ENCODE measurements around the gene NAALADL2. TPM values are rescaled to one million over a fixed set of nuclear protein-coding genes. Genes with fewer than 3 reads are reported as not detected.
A peak's percentile ranks its signal among the peaks of the same experiment; 100 is the strongest.

The NAALADL2 gene
- total RNA-seq, 1 experiment from 2014 or later, result 3.1 TPM

DNA sequence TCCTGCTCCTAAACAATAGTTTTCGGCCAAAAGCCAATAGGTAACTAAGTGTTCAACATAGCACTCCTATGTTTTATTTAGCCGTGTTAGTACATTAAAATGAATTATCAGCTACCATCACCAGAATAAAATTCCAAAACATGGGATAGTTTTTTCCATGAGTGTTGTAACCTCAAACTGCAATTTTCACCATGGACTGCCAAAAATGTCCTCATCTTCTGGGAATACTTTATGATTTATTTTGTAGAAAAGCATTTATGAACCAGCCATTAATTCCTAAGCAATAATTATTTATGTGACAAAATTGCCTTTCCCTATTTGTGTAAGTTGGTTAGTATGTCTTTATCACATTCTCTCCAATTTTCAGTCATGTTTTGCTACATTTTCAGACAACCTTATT is 438.1 kb downstream of the NAALADL2 start:
- Histone ChIP-seq H3K36me3 (no peaks in the 10 kb centered on the region), H3K4me3 (no peak overlapping the region), H3K27me3 (no peaks in the 10 kb centered on the region), H3K4me1 (no peaks in the 10 kb centered on the region), H3K27ac (no peak overlapping the region), H3K9me3 (replicated peaks) (no peaks in the 10 kb centered on the region)
- no peak for DNase-seq

DNA sequence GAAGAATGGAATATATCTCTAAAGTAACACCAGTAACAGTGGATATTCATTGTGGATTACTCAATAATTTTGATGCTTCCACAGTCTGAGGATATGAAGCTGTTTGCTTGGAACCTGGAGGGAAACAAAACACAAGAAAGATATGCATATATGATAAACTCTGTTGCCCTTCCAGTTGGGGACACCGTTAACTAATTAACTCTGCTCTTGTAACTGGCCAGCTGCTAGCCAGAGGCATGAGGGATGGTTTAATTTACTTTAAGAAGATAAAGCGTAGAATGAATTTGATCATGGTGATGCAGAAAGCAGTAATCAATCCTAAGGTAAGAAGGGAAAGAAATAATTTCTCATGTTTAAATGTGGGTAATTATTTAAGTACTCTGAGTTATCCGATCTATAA is 442.6 kb downstream of the NAALADL2 start:
- H3K4me1 ChIP-seq, result no peaks in the 10 kb centered on the region
- H3K27ac ChIP-seq, result no peak overlapping the region
- H3K9me3 ChIP-seq (replicated peaks), result no peaks in the 10 kb centered on the region
- no peak overlapping the region for H3K4me3 ChIP-seq
- DNase-seq, result no peak
- H3K36me3 ChIP-seq, result no peaks in the 10 kb centered on the region
- no peaks in the 10 kb centered on the region for H3K27me3 ChIP-seq

DNA sequence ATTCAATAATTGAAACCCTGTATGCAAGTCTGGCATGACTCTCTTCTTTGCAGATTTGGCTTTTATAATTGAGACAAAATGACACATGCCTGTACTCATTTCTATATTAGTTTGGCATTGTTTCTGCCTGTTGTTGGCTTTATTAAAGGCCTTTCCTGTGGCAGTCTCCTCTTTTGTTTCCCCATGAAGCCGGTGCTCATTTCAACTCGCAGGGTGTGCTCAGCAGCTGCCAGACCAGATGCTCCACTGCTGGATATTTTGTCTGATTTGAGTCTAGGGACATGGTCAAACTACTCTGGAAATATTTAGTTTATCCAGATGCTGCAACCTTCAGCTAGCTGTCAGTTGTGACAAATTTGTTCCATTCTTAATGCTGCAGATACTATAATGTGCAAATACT is 445.3 kb downstream of the NAALADL2 start:
- Histone ChIP-seq H3K9me3 (replicated peaks) (no peaks in the 10 kb centered on the region), H3K4me1 (no peaks in the 10 kb centered on the region; the same call in 1 of the 2 replicates), H3K36me3 (no peaks in the 10 kb centered on the region), H3K4me3 (no peak overlapping the region), H3K27me3 (no peaks in the 10 kb centered on the region), H3K27ac (no peak overlapping the region)
- peak; percentile 25 to 47 for DNase-seq

DNA sequence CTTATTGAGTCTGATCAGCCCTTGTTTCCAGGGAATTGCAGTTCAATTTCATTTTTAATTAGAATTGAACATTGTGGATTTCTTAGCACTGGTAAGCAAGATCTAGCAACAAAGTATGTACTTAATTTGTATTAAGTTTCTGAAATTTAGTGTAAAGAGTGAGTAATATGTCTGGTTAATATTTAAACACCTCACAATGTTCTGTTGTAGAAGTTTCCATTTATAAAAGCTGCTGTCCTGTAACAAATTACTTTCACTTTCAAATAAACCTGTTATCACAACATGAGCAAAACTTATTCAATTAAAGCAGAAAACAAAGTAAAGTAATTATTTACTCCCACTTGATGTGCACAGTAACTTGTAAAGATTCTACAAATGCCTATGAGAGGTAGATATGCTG is 448.5 kb downstream of the NAALADL2 start:
- no peaks in the 10 kb centered on the region for H3K36me3 ChIP-seq
- no peaks in the 10 kb centered on the region; the same call in 1 of the 2 replicates for H3K4me1 ChIP-seq
- H3K4me3 ChIP-seq, result no peak overlapping the region
- H3K9me3 ChIP-seq (replicated peaks), result no peaks in the 10 kb centered on the region
- H3K27me3 ChIP-seq, result no peaks in the 10 kb centered on the region
- no peak overlapping the region for H3K27ac ChIP-seq
- DNase-seq, result no peak

DNA sequence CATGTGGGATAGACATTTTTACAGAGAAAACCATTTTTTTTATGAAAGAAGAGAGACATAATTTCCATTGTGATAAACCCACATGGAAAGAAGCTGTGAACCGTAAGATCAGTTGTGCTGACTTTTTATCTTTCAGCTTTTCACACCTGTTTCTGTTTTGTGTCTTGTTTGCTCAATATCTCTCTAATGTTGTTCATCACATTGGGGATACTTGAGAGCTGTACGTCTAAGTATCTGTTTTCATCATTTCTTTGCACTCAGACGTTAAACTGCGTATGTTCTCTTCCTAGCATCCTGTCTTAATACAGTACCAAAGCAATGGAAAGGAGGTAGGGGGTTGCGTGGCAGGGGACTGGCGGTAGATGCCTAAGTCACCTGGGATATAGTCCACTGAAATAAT is 449.0 kb downstream of the NAALADL2 start:
- Histone ChIP-seq H3K36me3 (no peaks in the 10 kb centered on the region), H3K27me3 (no peaks in the 10 kb centered on the region), H3K27ac (no peak overlapping the region), H3K4me3 (no peak overlapping the region), H3K9me3 (replicated peaks) (no peaks in the 10 kb centered on the region), H3K4me1 (no peaks in the 10 kb centered on the region; the same call in 1 of the 2 replicates)
- no peak for DNase-seq

DNA sequence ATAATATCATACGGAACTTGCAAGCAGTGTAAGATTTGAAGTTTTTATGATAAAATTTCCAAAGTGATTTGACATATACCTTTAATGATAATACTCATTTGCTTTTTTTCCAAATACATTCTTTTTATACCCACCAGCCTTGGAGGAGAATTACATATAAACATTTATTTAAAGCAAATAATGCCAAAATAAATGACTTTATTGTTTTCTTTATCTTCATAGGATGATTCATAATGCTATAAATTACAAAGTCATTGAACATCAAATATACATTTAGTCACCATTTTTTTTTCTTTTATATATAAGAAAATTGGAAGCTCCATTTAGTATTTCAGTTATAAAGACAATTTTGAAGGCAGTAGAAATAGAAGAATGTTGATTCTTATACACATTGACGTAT is 450.9 kb downstream of the NAALADL2 start:
- Histone ChIP-seq H3K9me3 (replicated peaks) (no peaks in the 10 kb centered on the region), H3K4me3 (no peak overlapping the region), H3K4me1 (no peaks in the 10 kb centered on the region; the same call in 1 of the 2 replicates), H3K27me3 (no peaks in the 10 kb centered on the region), H3K36me3 (no peaks in the 10 kb centered on the region), H3K27ac (no peak overlapping the region)
- no peak for DNase-seq

DNA sequence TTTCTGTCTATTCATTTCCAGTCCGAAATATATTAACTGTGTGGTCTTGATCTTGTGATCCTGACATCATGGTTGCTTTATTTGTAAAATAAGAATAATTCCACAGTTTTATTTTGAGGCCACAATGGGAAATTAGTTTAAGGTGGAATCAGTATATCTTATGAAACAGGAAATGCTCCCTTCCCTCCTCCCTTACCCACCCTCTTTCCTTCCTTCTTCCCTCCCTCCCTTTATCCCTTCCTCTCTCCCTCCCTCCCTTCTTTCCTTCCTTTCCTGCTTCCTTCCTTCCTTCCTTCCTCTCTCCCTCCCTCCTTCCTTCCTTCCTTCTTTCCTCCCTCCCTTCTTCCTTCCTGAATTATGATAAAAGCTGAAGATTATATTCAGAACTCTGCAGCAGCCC is 452.3 kb downstream of the NAALADL2 start:
- no peaks in the 10 kb centered on the region for H3K27me3 ChIP-seq
- no peak overlapping the region for H3K4me3 ChIP-seq
- peaks cover under 1% of the 10 kb centered on the region for H3K4me1 ChIP-seq
- H3K36me3 ChIP-seq, result no peaks in the 10 kb centered on the region
- DNase-seq, result no peak
- no peaks in the 10 kb centered on the region for H3K9me3 ChIP-seq (replicated peaks)
- H3K27ac ChIP-seq, result no peak overlapping the region

DNA sequence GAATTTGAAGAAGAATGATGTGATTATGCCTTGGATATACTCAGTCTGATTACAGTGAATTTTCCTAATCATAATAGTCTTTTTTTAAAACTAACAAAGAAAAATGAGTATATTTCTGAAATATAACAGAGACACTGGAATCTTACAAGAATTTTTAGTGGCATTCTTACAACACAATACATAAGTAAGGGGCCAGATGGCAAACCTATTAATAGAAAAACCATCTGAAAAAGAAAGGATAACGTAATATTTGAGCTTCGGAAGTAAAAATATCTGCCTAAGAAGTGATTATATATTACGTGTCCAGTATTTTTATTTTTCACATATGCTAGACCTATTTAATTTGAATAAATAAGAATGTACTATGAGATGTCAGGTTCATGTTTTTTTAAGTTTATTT is 452.8 kb downstream of the NAALADL2 start:
- peaks cover 6% of the 10 kb centered on the region for H3K4me1 ChIP-seq
- H3K36me3 ChIP-seq, result no peaks in the 10 kb centered on the region
- no peak overlapping the region for H3K4me3 ChIP-seq
- DNase-seq, result no peak
- no peaks in the 10 kb centered on the region for H3K27me3 ChIP-seq
- no peaks in the 10 kb centered on the region for H3K9me3 ChIP-seq (replicated peaks)
- H3K27ac ChIP-seq, result no peak overlapping the region

DNA sequence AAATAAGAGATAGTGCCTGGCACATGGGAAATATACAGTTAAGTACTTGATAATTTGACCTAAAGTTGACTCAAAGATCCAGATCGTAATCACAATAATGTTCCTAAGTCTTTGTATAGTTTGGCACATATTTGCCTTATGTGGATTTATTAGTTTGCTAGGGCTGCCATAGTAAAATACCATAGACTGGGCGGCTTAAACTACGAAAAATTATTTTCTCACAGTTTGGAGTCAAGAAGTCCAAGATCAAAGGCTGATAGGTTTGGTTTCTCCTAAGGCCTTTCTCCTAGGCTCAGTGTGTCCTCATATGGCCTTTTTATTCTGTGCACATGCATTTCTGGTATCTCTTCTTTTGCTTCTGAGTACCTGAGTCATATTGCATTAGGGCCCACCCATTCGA is 453.7 kb downstream of the NAALADL2 start:
- no peaks in the 10 kb centered on the region for H3K9me3 ChIP-seq (replicated peaks)
- H3K27me3 ChIP-seq, result no peaks in the 10 kb centered on the region
- H3K4me1 ChIP-seq, result peaks cover 11% of the 10 kb centered on the region
- no peak overlapping the region for H3K4me3 ChIP-seq
- H3K27ac ChIP-seq, result no peak overlapping the region
- DNase-seq, result no peak
- H3K36me3 ChIP-seq, result no peaks in the 10 kb centered on the region

DNA sequence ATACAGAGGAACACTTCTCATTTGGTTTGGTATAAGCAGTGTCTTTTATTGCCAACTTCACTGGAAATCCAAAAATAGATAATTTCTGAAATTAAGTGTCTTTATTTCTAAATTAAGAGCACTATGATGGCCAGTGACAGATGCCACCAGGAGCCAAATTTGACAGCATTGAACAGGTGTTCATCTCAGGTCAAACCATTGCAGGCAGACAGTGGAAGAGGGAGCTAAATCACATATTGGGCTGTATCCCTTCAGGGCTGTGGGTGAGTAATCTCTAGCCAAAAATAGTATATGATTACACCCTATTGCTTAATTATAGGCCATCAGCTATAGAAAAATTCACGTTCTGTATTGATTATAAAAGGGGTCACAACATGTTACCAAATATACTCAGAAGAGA is 457.7 kb downstream of the NAALADL2 start:
- H3K4me3 ChIP-seq, result no peak overlapping the region
- H3K27me3 ChIP-seq, result no peaks in the 10 kb centered on the region
- H3K27ac ChIP-seq, result peak overlapping the region; percentile 17; the same call in 1 of the 2 replicates
- H3K4me1 ChIP-seq, result peaks cover 11% of the 10 kb centered on the region
- DNase-seq, result peak; percentile 26 to 61
- no peaks in the 10 kb centered on the region for H3K36me3 ChIP-seq
- H3K9me3 ChIP-seq (replicated peaks), result no peaks in the 10 kb centered on the region

DNA sequence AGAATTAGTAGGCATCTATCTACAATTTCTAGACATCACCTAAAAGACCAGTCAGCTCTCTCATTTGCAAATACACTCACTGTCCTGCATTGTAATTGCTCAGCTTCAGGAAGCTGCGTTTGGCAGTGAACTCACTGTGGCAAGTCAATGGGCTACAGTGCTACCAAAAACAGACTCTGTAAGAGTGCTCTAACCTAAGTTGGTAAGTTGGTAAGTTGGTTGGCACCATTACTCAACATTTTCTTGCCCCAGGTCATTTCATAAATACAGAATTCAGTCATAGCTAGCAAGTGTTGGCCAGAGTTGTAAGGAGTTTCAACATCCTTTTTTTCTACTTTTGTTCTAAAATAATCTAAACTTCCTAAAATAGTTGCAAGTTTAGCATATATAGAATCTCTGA is 466.3 kb downstream of the NAALADL2 start:
- H3K4me3 ChIP-seq, result no peak overlapping the region
- DNase-seq, result no peak
- no peak overlapping the region for H3K27ac ChIP-seq
- no peaks in the 10 kb centered on the region for H3K36me3 ChIP-seq
- no peaks in the 10 kb centered on the region for H3K9me3 ChIP-seq (replicated peaks)
- H3K4me1 ChIP-seq, result no peaks in the 10 kb centered on the region
- H3K27me3 ChIP-seq, result no peaks in the 10 kb centered on the region

DNA sequence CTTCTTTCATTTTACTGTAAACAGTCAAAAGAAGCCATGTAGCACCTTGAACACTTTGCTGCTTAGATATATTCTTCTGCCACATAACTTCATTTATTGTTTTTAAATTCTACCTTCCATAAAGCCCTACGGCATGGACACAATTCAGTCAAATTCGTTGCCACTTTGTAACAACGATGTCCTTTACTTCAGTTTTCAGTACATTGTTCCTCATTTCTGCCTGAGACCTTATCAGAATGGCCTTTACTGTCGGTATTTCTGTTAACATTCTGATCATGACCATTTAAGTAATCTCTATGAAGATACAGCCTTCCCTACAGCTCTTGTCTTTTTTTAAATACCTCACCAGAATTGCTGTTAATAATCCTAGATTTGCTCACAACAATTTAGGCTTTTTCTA is 466.9 kb downstream of the NAALADL2 start:
- Histone ChIP-seq H3K36me3 (no peaks in the 10 kb centered on the region), H3K9me3 (replicated peaks) (no peaks in the 10 kb centered on the region), H3K27ac (no peak overlapping the region), H3K4me1 (no peaks in the 10 kb centered on the region), H3K4me3 (no peak overlapping the region), H3K27me3 (no peaks in the 10 kb centered on the region)
- no peak for DNase-seq

DNA sequence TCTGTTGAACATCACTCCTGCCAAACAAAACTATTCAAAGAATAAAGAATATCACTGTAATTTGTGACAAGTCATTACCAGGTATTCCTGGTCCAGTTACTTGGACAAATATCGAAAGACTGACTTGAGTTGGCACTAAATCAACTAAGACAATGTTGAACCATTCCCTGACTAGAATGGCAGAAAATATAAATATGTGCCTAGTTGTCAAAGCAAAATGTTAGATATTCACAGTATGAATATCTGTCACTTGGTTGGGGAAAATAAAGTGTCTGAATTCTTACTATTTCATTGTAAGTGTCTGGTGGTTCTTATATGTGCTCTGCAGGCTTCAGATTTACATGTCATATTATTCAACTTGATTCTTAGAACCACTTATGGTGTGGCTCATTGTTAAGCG is 470.2 kb downstream of the NAALADL2 start:
- Histone ChIP-seq H3K27ac (no peak overlapping the region), H3K27me3 (no peaks in the 10 kb centered on the region), H3K4me1 (no peaks in the 10 kb centered on the region), H3K4me3 (no peak overlapping the region), H3K36me3 (no peaks in the 10 kb centered on the region), H3K9me3 (replicated peaks) (no peaks in the 10 kb centered on the region)
- no peak for DNase-seq

DNA sequence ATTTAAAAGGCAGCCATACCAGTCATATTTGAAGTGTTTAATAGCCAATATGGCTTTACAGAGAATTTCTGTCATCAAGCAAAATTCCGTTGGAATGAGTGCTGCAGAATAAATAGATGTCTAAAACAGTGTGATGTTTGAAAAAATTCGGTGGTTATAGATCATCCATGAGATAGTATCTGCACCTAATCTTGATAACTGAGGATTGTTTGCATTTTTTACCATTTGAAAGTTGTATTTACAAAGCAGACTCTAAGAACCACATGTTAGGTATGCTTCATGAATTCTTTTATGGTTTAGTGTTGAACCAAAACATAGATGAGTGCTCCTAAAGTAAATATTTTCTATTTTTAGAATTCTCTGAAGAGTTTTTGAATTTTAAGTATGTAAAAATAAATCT is 476.1 kb downstream of the NAALADL2 start:
- H3K4me1 ChIP-seq, result no peaks in the 10 kb centered on the region
- no peak overlapping the region for H3K27ac ChIP-seq
- DNase-seq, result no peak
- H3K4me3 ChIP-seq, result no peak overlapping the region
- H3K27me3 ChIP-seq, result no peaks in the 10 kb centered on the region
- no peaks in the 10 kb centered on the region for H3K9me3 ChIP-seq (replicated peaks)
- no peaks in the 10 kb centered on the region for H3K36me3 ChIP-seq

DNA sequence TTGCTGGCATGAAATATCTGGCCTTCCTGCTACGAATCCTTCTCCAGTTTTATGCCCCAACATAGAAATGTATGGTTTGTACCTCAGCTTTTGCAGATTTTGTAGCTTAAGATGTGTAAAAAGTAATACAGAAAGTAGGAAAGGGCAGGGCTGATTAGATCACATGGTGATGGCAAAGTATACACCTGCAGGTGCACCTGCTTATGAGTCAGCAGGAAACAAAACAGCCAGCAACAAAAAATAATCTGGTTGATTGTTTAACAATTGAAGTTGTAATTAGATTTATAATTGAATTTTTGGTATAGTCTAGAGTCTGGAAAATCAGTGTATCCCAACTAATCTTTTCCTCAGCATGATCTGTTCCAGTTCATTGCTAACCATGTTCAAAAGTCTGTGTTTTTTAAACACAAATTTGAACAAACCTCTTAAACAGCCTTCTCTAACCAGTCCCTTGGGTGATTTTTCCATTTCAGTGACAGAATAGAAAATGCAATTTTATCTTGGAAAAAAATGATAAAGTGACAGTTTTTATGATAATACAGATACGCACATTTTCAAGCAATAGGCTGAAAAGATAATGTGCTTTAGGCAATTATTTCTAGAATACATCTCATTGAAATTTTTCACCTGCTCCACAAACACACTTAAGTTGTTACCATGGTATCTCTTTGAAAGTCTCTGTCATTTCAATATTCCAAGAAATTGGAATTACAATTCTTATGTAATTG is 477.4 kb downstream of the NAALADL2 start:
- Histone ChIP-seq H3K9me3 (replicated peaks) (no peaks in the 10 kb centered on the region), H3K4me1 (no peaks in the 10 kb centered on the region), H3K4me3 (no peak overlapping the region), H3K27me3 (no peaks in the 10 kb centered on the region), H3K36me3 (no peaks in the 10 kb centered on the region), H3K27ac (no peak overlapping the region)
- no peak for DNase-seq

DNA sequence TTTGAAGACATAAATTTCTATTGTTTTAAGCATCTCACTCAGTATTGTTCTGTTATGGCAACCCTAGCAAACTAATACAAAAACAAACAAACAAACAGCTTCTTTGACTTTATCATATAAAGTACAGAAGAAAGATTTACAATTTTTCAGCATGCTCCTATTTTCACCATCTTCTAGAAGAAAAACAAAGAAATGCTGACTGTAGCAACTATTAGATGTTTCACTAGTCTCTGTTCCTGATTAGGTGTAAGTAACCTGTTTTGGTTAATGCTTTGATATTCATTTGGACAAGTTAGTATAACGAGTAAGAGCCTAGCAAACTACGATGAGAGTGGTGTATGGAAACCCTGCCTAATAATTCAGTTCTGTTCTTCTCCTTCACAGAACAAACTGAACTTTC is 478.5 kb downstream of the NAALADL2 start:
- no peaks in the 10 kb centered on the region for H3K27me3 ChIP-seq
- no peaks in the 10 kb centered on the region for H3K4me1 ChIP-seq
- no peak for DNase-seq
- H3K9me3 ChIP-seq (replicated peaks), result no peaks in the 10 kb centered on the region
- H3K4me3 ChIP-seq, result no peak overlapping the region
- H3K27ac ChIP-seq, result no peak overlapping the region
- H3K36me3 ChIP-seq, result no peaks in the 10 kb centered on the region
